ENCODE data around the gene PLIN3. TPM values are rescaled to one million over a fixed set of nuclear protein-coding genes. Genes with fewer than 3 reads are reported as not detected.

Gene PLIN3
- total and polyA plus RNA-seq, 2 donors (not counting 3 experiments of a cell fraction or from before 2014, with no cell fraction given): 76.8 to 88.9 TPM

GRCh38 chr19:4916292-4917082 is 49.0 kb upstream of the PLIN3 start:
- dilution Hi-C loops (cut with MboI; ENCODE audit: extremely low pct_ligation_motif_present, low sequenced_read_pairs) (no loop called here), intact Hi-C loops (cut with micrococcal nuclease) (loop anchor here (10.0 kb wide), 1 partner anchor 182 kb away; no protein-coding TSS in a partner anchor)
- POLR2A ChIA-PET: interaction anchor here (0.9 kb wide), 1 partner anchor 50 kb away, joined by 8 read pairs; no protein-coding TSS in a partner anchor
- Histone ChIP-seq H2AFZ (ENCODE audit: low read depth, low read length) (peak overlapping the region; percentile 43), H3K36me3 (ENCODE audit: control insufficient read depth in 2 of 2, extremely low read depth in 1 of 2, insufficient read depth in 2 of 2, low read length in 2 of 2) (no peaks in the 10 kb centered on the region), H3K4me2 (ENCODE audit: insufficient read depth, low read length) (peak overlapping the region; percentile 40), H3K27ac (ENCODE audit: insufficient read depth, low read depth, low read length) (peak overlapping the region; percentile 57), H3K79me2 (ENCODE audit: control insufficient read depth, insufficient read depth, low read length) (peaks cover 86% of the 10 kb centered on the region), H3K9me3 (replicated peaks; ENCODE audit: control insufficient read depth, insufficient read depth, low read length) (no peaks in the 10 kb centered on the region), H3K27me3 (ENCODE audit: control insufficient read depth in 2 of 2, insufficient read depth in 2 of 2, low read length in 2 of 2) (no peaks in the 10 kb centered on the region), H3K9me1 (replicated peaks; ENCODE audit: control insufficient read depth, extremely low read depth, insufficient read depth, low read length) (no peaks in the 10 kb centered on the region), H3K4me1 (ENCODE audit: control insufficient read depth, extremely low read depth, insufficient read depth, low read length) (peaks cover 34% of the 10 kb centered on the region), H3K4me3 (replicated peaks in 1 of 3; ENCODE audit: insufficient read depth in 1 of 3, low read depth in 1 of 3, low read length in 3 of 3) (peak overlapping the region in 1 of 3 experiments; percentile 8), H4K20me1 (replicated peaks; ENCODE audit: control insufficient read depth, extremely low read depth, insufficient read depth, low read length) (no peaks in the 10 kb centered on the region), H3K9ac (replicated peaks; ENCODE audit: extremely low read depth, insufficient read depth, low read length) (peak overlapping the region; percentile 24)
- TF ChIP-seq JUN (IDR thresholded peaks at IDR 0.05; ENCODE audit: borderline replicate concordance, insufficient read depth, insufficient read length, low read depth) (no peak), CTCF (IDR thresholded peaks at IDR 0.05; ENCODE audit: extremely low read depth in 1 of 2, insufficient read depth in 1 of 2, low read depth in 1 of 2, low read length in 2 of 2) (no peak), POLR2A (IDR thresholded peaks at IDR 0.05; ENCODE audit: low read depth, low read length) (no peak), MAX (IDR thresholded peaks at IDR 0.05; ENCODE audit: insufficient read depth, insufficient read length) (no peak), POLR2AphosphoS5 (IDR thresholded peaks at IDR 0.05; ENCODE audit: insufficient read depth, low read depth, low read length) (peak; percentile 51), MYC (IDR thresholded peaks at IDR 0.05; ENCODE audit: low read depth, low read length) (no peak), FOS (IDR thresholded peaks at IDR 0.05; ENCODE audit: borderline replicate concordance, insufficient read depth, low read length) (no peak)
- DNase-seq (ENCODE audit: low read depth, low spot score) (peak; percentile 19), FAIRE-seq (peak; percentile 90)
- BruUV-seq (replicated peaks): no TSS peak
- CTCF ChIA-PET: interaction anchor here (1.1 to 1.5 kb wide), 4 partner anchors 49 to 115 kb away, joined by 3 to 8 read pairs (median 3); no protein-coding TSS in a partner anchor
